Stimulated activated naive CD4-positive, alpha-beta T cell (primary cell): ENCODE results near the gene ZBTB17.
A peak's percentile ranks its signal among the peaks of the same experiment; 100 is the strongest.
"Not testable (repeated sequence)": the region's sequence is repeated elsewhere in the genome, so short reads cannot be mapped to it uniquely, and the experiment has no call there.

Source experiments
- DNase-seq, 6 experiments: peaks; one replicate each; lab custom pipeline; 2025; lab: John Stamatoyannopoulos, UW

ZBTB17 gene

DNA sequence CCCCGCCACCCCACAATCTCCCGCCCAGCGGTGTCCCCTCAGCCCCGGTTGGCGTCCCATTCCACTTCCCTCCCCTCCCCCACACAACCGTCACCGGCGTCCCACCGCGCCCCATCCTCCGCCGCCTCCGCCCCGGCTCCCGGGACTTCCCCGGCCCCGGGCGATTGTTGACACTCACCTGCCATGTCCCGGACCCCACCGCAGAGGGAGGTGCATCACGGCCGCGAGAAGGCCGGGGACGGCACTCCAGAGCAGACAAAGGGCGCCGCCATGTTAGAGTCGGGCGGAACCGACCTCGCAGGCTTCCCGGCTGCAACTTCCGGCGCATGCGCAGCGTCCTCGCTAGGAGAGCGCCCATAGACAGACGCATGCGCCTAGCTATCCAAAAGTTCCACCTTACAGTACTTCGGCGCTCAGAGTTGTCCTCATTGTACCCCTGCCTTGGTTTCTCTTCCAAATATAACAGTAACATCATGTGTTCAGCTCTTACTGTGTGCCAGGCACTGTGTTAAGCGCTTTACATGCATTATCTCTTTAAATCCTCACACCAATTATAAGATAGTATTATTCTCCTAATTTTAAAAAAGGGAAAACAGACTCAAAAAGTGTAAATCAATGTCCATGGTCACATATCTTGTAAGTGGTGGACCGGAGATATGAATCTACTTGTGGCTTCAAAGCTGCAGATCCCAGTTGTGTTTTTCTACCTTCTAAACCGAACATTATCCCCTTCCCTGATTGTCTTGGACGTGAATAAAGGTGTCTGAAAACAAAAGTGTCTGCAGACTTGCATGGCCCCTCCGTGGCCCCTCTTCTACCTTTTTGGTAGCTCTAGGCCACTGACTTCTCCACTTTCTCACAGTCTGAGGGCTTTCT is at the start of gene ZBTB17:
ZBTB17 (minus strand) TSS at position 297 of the 876 bp plus-strand sequence. CDS start 27,606 bp downstream, outside the sequence.
- DNase-seq, result peak; percentile 88 to 95 (median 94)

- no peak for DNase-seq
Observed at GRCh38 chr1:16023050-16023653, 47.3 kb upstream of the ZBTB17 start.

- DNase-seq, result no peak
Observed at GRCh38 chr1:16022393-16022792, 46.5 kb upstream of the ZBTB17 start.

GRCh38 chr1:16021681-16022080 is 45.8 kb upstream of the ZBTB17 start, which contains the start of gene CLCNKA:
Gene CLCNKA (plus strand): TSS chr1:16022036. CDS start chr1:16022620, 584 bp downstream.
- no peak for DNase-seq

- not testable (repeated sequence) for DNase-seq
Observed at GRCh38 chr1:16020878-16021277, 45.0 kb upstream of the ZBTB17 start.

GRCh38 chr1:16020325-16020724 is 44.4 kb upstream of the ZBTB17 start:
- no peak for DNase-seq

GRCh38 chr1:16019644-16020277 is 43.9 kb upstream of the ZBTB17 start:
- DNase-seq, result no peak

DNA sequence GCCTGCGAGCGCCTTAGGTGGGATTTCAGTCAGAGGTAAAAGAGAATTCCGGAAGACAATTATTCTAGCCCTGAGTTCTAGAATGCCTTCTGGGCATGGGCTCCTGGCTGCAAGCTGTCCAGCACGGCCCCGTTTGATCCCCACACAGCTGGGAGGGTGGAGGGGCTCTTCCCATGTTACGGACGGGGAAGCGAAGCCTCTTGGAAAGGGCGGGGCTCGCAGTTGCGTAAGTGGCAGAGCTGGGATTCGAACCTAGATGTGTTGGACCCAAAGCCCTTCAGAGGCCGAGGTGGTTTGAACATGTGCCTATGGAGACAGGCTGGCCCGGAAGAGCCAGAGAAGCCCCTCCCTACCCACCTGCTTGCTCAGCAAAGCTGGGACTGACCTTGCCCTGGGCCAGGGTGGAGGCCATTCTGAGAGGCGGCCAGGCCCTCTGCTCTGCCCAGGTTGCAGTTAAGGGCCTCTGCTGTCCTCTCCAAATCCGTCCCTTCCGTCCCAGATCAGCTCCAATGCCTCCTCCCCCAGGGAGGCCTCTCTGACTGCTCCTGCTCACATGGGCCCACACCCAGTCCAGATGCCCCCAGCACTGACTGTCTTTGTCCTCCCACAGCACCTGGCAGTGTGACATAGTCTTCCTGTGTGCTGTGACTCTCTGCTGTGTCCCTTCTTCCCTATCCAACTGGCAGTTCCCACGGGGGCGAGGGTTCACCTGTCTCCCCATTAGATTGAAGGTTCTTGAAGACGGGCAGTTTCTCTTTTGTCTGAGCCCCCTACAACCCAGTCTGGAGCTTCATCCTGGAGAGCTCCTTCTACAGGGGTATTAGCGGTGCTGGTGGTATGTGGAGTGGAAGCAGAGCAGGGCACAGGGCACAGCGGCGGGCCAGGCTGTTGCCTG is 43.1 kb upstream of the ZBTB17 start:
- no peak for DNase-seq

GRCh38 chr1:16018308-16018707 is 42.4 kb upstream of the ZBTB17 start:
- no peak for DNase-seq

DNA sequence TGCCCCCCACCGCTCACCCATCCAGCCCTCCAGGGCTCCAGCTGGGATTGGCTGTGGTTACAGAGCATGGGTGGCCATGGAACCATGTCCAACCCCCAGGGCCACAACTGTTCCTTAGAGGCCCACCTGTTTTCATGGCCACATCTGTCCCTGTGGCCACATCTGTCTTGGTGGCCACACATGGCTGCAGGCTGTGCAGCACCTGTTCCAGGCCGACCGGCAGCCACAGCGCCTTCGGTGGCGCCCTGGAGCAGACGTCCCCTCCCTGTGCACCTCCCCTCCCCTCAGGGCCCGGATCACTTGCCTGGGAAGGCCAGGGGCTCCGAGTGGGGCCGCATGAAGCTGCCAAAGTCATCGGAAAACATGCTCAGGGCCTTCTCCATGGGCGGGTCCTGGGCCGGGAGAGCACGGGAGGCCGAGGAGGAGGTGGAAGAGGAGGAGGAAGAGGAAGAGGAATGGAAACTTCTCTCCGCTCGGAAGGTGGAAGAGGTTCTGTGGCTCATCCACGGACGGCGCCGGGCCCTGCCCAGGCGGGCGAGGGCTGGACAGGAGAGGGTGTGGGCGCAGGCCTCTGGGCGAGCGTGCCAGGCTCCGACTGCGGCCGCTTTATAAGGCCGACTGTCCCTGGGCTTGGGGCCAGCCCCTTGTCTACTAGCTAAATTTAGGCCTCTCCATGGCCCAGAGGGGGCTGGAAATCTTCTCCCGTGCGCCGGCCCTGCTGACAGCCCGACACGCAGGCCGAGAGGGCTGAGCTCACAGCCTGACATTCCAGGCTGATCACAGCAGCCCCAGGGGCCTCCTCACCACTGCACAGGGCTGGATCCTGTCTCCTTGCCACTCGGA is 41.8 kb upstream of the ZBTB17 start, which contains the start of gene HSPB7:
HSPB7 (minus strand) TSS at position 583 of the 843 bp plus-strand sequence; CDS start at position 503, 80 bp downstream.
- DNase-seq, result no peak

- DNase-seq, result no peak
Observed at GRCh38 chr1:16017076-16017460, 41.2 kb upstream of the ZBTB17 start.

- DNase-seq, result no peak
Observed at GRCh38 chr1:16015960-16016901, 40.3 kb upstream of the ZBTB17 start.

GRCh38 chr1:16015491-16015890 is 39.6 kb upstream of the ZBTB17 start:
- DNase-seq, result no peak

DNA sequence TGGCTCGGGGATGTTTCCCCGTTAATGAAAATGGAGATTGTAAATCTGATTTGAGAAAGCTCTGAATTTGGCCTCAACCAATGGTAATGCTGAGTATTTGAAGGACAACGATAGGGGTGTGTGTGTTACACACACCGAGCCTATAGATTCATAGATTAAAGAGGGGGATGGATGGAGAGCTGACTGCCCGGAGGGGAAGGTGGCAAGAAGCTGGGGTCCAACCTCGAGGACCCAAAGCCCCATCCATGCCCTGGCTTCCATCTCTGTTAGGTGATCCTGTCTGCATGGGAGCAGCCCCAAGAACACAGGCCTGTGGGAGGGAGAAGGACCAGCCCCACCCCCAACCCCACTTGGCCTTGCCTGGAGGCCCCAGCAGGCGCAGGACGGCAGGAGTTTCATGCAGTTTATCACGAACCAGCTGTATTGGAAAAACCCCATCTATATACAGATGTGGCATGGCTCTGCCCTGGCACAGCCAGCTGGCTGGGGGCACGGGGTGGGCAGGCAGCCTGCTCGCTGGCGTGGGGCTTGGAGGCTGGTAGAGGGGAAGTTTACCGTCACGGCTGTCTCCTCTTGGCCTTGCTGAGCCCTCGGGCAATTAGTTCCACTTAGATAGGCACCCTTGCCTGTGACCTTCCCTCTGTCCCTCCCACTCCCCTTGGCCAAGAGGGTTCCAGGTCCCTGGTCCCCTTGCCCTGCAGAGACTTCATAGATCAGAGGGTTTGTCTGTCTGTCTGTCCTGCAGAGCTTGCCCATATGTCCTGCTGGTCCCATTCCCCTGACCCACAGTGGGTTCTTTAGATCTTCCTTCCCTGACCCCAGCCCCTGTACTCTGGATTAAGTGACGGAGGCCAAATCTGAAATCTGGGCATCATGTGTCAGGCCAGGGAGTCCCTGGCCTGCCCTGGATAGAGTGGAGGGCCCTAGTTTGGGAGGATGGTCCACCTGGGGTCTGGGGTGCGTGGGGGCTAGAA is 38.9 kb upstream of the ZBTB17 start:
- no peak for DNase-seq

DNA sequence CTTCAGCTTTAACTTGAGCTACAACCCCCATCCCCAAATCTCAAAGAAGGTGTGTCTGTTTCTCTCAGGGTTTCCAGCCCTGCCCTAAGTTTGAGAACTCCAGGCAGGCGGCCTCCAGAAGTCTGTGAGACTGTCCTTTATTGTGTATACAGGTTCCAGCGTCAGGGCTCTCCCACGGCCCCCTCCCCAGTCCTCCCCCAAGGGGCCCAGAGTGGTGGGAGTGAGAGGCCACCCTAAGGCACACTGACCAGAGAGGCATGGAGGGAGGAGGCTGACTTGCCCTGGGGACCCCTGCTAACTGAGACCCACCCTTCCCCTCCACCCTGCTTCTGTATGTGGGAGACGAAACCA is 38.0 kb upstream of the ZBTB17 start:
- DNase-seq, result no peak

DNA sequence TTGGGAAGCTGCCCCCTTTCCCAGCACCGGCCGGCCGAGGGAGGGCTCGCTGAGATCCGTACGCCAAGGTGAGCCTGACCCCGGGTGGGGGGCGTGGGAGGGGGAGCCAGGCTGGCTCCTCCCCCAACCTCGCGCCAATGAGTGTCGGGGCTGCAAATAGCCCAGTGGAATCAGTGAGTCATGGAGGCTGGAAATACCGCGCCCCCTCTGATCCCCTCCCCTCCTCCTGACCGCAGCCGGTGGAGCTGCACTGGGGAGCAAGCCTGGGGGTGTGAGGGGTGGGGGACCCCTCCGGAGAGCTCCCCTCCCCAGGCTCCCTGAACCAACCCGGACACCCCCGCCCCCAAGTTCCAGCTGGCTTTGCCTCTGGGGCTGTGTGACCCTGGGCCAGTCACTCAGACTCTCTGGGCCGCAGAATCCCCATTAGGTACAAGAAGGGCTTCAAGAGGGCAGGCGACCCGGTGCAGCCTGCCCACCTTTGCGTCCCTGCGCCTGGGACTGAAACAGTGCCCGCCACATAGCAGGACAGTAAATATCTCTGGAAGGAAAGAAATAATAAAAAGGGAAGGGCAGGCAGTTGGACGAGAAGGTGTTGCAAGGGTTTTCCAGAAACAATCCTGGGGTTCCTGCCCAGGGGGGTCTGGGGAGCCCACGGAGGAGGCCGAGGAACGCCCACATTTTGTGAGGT is 37.5 kb upstream of the ZBTB17 start:
- peak in 2 of 6 experiments; percentile 11 to 25 for DNase-seq

DNA sequence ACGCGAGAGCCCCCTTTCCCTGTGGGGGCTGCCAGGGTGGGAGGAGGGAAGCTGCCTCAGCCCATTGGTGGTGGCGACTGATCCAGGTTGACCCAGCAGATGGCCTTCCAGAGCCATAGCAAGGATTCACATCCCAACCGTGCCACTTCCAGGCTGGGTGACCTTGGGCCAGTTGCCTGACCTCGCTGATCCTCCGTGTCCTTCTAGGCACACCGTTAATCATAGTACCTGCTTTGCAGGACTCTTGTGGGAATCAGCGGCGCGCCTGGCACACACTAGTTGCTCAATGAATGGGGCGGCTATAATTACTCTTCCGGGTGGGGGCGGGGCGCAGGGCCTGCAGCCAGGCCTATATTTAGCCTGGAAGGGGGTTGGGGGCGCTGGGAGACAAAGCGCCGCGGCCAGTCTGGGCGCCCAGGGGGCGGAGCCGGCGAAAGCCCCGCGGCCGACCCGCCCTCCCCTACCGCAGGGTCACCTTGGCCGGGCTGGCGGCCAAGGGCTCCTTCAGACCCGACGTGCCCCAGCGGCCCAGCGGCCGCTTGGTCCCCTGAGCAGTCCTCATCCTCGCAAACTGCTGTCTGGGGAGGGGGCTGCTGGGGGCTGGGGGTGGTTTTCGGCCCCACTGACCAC is 36.8 kb upstream of the ZBTB17 start:
- peak in 4 of 6 experiments; percentile 21 to 40 (median 29) for DNase-seq
